Umbilical cord (tissue), 2 donors: ENCODE measurements around the gene TMEM235. TPM values are rescaled to one million over a fixed set of nuclear protein-coding genes. Genes with fewer than 3 reads are reported as not detected.
A peak's percentile ranks its signal among the peaks of the same experiment; 100 is the strongest.

Experiments
- DNase-seq: peaks from one replicate; pipeline ENCODE4 v3.0.0-alpha.2; 2015; ENCODE audit warnings: low spot score
- total RNA-seq: library from RNA; depleted of rRNA; stranded (reverse); fragments of >200 nt; gene quantifications from one replicate; pipeline ENCODE4 v1.2.3, GENCODE V29; 2014; ENCODE audit warnings: low replicate concordance; ENCODE audit not compliant: insufficient read depth

The TMEM235 gene
- total RNA-seq: 0.96 TPM

DNA sequence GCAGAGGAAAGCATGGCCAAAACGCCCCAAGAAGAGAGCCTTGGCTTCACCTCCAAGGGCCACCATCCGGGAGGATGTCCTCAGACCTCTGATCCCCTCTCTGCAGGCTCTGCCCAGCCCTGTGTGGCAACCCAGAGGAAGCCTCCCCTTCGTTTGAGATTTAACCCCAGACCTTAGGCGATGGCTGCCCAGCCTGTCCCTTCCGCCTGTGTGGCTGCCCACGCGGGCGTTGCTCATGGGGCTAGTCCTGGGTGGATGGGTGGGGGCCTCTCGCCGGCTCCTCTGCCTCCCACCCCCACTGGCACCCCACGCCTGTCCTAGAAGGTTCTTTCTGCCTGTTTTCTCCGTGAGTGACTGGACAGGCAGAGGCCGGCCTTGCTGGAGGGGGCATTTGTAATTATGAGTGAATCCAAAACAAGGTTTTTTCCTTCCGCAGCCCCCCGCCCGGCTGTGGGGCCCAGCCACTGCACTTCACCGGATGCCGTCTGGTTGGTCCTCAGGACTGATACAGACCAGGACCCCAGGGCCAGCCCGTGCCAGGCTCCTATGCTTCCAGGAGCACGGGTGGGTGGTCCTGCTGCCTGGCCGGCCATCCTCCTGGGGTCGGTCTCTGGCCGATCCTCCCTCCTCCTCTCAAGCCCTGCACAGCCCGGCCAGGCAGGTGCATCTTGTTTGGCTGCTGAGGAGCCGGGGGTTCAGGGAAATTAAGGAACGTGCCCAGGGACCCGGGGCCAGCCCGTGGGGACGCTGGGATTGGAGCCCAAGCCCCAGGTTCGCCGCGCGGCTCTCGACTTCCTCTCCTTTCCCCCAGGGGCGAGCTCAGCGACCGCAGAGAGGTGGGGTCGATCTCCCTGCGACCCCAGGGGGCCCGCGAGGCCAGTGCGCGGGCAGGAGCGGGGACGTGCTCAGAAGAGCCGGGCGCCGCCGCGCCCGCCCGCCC lies at the start of gene TMEM235:
Gene TMEM235 (plus strand): TSS at position 636 of the 940 bp plus-strand sequence. CDS start 393 bp downstream, outside the sequence.
- no peak for DNase-seq

DNA sequence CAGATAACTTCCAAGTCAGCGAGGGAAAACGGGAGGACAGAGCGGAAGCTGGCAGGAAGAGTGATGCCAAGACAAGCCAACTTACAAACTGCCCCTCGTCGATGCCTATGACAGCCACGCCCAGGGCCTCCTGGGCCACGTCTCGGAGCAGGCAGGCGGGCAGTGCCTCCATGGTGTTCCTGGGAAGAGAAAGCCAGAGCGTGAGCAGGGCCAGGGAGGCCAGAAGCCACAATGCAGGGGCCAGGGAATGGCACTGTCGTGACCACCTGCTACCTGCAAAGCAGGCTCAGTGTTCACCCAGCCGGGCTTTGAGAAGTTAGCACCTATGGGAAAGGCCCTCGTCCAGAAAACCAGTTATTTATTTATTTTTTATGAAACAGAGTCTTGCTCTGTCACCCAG lies 48.9 kb upstream of the TMEM235 start:
- DNase-seq: no peak

GRCh38 chr17:78183916-78184315 lies 47.5 kb upstream of the TMEM235 start:
- DNase-seq: no peak

DNA sequence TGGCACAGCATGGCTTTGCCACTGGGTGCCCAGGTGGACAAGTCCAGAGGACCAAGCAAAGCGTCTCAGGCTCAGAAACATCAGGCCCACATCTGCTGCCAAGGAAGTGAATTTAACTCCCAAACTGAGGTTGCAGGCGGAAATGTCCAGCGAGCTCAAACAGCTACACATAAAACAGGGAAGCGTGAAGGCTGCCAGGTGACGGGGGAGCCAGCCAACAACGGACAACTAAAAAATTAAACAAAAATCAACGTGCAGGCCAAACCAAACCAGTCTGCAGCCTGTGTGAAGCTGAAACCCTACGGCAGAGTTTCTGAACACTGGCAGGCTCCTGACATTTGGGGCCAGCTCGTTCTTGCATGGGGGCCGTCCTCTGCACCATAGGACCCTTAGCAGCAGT lies 47.1 kb upstream of the TMEM235 start:
- DNase-seq: no peak

DNA sequence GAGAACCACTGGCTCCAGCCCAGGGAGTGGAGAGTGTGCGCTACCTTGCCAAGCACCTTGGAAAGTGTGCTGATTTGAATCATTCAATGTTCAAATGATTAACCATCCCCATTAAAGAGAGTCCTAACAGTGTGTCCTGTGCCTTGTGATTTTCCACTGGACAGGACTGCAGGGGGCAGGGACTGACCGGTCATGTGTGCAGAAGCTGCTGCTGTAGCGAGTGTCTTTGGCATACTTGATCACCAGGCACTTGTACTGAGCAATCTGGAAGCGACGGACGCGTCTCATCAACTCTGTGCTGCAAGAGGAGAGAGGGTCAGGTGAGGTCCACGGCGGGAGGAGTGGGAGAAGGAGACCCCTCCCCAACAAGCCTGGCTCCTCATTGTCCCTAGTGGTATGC lies 46.6 kb upstream of the TMEM235 start:
- DNase-seq: no peak

DNA sequence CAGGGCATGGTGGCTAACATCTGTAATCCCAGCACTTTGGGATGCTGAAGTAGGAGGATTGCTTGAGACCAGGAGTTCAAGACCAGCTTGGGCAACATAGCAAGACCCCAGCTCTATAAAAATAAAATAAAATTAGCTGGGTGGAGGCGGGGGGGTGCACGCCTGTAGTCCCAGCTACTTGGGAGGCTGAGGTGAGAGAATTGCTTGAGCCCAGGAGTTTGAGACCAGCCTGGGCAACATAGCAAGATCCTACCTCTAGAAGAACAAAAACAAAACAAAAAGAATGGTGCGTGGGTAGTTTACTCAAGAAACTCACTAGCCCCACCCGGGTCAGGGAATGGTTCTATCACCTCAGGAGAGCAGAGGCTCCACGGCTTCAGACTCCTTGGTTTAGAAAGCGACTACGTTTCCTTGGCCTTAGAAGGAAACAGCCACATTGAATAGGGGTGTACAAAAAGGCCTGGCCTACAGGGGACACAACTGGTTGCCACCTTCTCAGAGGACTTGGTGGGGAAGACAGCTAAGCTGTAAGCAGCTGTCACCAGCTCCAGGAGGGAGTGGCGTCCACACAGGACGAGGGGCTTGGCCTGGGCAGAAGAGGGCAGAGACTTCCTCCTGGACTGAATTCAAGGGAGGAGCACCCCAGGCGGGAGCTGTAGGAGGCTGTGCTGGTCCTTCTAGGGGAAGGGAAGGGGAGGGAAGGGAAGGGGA lies 45.3 kb upstream of the TMEM235 start:
- DNase-seq: peak; percentile 60

- peak; percentile 97 for DNase-seq
These were observed 44.5 kb upstream of the TMEM235 start, which contains the start of the genes AFMID and TK1 for GRCh38 chr17:78186692-78187595. Gene AFMID (plus strand): TSS chr17:78187362. CDS start chr17:78187371, 9 bp downstream. Gene TK1 (minus strand): TSS chr17:78187052. CDS start chr17:78186994, 58 bp downstream.

GRCh38 chr17:78196716-78197115 lies 34.7 kb upstream of the TMEM235 start:
- no peak for DNase-seq

- no peak for DNase-seq
These were observed 34.1 kb upstream of the TMEM235 start for GRCh38 chr17:78197147-78197832.

DNA sequence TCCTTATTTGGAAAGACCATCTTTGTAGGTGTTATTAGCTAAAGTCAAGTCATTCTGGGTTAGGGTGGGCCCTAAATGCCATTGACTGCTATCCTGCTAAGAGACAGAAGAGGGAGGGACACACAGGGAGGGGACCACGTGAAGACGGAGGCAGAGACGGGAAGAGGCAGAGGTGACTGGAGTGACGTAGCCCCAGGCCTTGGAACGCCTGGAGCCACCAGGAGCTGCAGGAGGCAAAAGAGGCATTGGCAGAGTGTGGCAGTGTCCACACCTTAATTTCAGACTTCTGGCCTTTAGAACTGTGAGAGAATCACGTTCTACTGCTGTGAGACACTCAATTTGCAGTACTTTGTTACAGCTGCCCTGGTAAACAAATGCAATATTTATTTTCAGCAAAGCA lies 31.0 kb upstream of the TMEM235 start:
- no peak for DNase-seq

DNA sequence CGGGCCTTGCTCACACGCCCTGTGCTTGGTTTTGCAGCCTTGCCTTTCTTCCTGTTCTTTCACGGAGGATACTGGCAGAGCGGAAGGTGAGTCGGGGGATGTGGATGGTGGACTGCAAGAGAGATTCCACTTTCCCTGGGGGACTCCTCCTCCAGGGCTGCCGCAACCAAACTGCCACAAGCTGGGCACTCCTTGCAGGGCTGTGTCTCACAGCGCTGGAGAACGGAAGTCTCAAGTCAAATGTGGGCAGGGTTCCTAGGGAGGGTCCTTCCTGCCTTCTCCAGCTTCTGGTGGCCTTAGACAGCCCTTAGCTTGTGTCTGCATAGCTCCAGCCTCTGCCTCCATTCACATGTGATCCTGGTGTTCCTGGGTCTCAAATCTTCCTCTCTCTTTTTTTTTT lies 28.8 kb upstream of the TMEM235 start:
- no peak for DNase-seq

- no peak for DNase-seq
These were observed 26.9 kb upstream of the TMEM235 start for GRCh38 chr17:78204387-78205123.

- no peak for DNase-seq
These were observed 26.2 kb upstream of the TMEM235 start for GRCh38 chr17:78205124-78205775.

- no peak for DNase-seq
These were observed 25.1 kb upstream of the TMEM235 start for GRCh38 chr17:78206298-78206697.

GRCh38 chr17:78208486-78208885 lies 22.9 kb upstream of the TMEM235 start:
- no peak for DNase-seq

GRCh38 chr17:78210111-78210510 lies 21.3 kb upstream of the TMEM235 start:
- DNase-seq: no peak

DNA sequence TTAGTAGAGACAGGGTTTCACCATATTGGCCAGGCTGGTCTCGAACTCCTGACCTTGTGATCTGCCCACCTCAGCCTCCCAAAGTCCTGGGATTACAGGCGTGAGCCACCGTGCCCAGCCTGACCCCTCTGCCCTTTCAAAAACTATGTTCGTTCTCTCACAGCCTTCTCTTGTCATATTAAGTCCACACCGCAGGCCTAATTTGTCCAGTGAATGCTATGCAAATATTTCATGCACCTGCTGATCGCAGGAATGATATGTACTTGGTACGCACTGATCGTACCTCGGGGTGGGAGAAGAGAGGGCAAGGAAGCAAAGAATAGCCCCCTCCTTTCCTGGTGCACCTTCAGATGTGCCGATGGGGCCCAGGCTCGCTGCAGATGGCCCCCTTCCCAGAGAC lies 20.4 kb upstream of the TMEM235 start:
- DNase-seq: no peak

DNA sequence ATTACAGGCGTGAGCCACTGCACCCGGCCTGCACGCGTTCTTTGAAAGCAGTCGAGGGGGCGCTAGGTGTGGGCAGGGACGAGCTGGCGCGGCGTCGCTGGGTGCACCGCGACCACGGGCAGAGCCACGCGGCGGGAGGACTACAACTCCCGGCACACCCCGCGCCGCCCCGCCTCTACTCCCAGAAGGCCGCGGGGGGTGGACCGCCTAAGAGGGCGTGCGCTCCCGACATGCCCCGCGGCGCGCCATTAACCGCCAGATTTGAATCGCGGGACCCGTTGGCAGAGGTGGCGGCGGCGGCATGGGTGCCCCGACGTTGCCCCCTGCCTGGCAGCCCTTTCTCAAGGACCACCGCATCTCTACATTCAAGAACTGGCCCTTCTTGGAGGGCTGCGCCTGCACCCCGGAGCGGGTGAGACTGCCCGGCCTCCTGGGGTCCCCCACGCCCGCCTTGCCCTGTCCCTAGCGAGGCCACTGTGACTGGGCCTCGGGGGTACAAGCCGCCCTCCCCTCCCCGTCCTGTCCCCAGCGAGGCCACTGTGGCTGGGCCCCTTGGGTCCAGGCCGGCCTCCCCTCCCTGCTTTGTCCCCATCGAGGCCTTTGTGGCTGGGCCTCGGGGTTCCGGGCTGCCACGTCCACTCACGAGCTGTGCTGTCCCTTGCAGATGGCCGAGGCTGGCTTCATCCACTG lies 17.3 kb upstream of the TMEM235 start, which contains the start of gene BIRC5:
Gene BIRC5 (plus strand): TSS at position 238 of the 690 bp plus-strand sequence. CDS start 64 bp downstream, at position 302.
- DNase-seq: peak; percentile 88

DNA sequence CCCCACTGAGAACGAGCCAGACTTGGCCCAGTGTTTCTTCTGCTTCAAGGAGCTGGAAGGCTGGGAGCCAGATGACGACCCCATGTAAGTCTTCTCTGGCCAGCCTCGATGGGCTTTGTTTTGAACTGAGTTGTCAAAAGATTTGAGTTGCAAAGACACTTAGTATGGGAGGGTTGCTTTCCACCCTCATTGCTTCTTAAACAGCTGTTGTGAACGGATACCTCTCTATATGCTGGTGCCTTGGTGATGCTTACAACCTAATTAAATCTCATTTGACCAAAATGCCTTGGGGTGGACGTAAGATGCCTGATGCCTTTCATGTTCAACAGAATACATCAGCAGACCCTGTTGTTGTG lies 16.7 kb upstream of the TMEM235 start:
- DNase-seq: no peak
